Spleen (tissue), 11 donors: ENCODE measurements around the gene SUPT3H. TPM values are rescaled to one million over a fixed set of nuclear protein-coding genes. Genes with fewer than 3 reads are reported as not detected.

Source experiments
- DNase-seq: peaks from one replicate; pipeline ENCODE4 v3.0.0-alpha.2; 2020
- H3K27ac ChIP-seq, 8 donors: fragments of 200-600 bp; sonication (generic) in 7 of 8; 1 replicate in 4 of 8; 2 replicates in 4 of 8; pipeline versions ENCODE4 v1.5.0 to v1.8.0; 2016 to 2021; ENCODE audit warnings: inconsistent platforms in 4 of 8, mild to moderate bottlenecking in 4 of 8, moderate library complexity in 1 of 8
- H3K27me3 ChIP-seq, 7 donors: fragments of 200-600 bp; sonication (generic) in 6 of 7; replicated peaks in 1 of 7; 1 replicate in 4 of 7; 2 replicates in 3 of 7; pipeline versions ENCODE4 v1.5.0 to v1.8.0; 2016 to 2021; ENCODE audit warnings: inconsistent platforms in 3 of 7, mild to moderate bottlenecking in 1 of 7
- H3K36me3 ChIP-seq, 6 donors: fragments of 200-600 bp; sonication (generic) in 5 of 6; 1 replicate in 4 of 6; 2 replicates in 2 of 6; pipeline versions ENCODE4 v1.5.0 to v1.8.0; 2016 to 2021; ENCODE audit warnings: inconsistent platforms in 2 of 6
- H3K4me1 ChIP-seq, 6 donors: fragments of 200-600 bp; sonication (generic) in 5 of 6; 1 replicate in 3 of 6; 2 replicates in 3 of 6; pipeline versions ENCODE4 v1.5.0 to v1.8.0; 2016 to 2021; ENCODE audit warnings: inconsistent platforms in 3 of 6
- H3K4me3 ChIP-seq, 8 donors: fragments of 200-600 bp; sonication (generic) in 7 of 8; 1 replicate in 4 of 8; 2 replicates in 4 of 8; pipeline versions ENCODE4 v1.5.0 to v1.8.0; 2016 to 2021; ENCODE audit warnings: inconsistent platforms in 4 of 8, mild to moderate bottlenecking in 4 of 8, moderate library complexity in 2 of 8
- H3K9me3 ChIP-seq, 8 donors: fragments of 200-600 bp; sonication (generic) in 7 of 8; 1 replicate in 4 of 8; 2 replicates in 4 of 8; pipeline versions ENCODE4 v1.5.0 to v1.8.0; 2016 to 2021; ENCODE audit warnings: inconsistent platforms in 4 of 8
- POLR2A ChIP-seq, 3 donors: fragments of 450-650 bp; IDR thresholded peaks; one replicate each; pipeline ENCODE4 v1.5.1; 2017; ENCODE audit warnings: antibody characterized with exemption in 3 of 3, mild to moderate bottlenecking in 1 of 3
- POLR2AphosphoS5 ChIP-seq, 3 donors: sonication (generic); formaldehyde crosslinking; IDR thresholded peaks; one replicate each; pipeline ENCODE4 v1.5.1; 2017; ENCODE audit warnings: antibody characterized with exemption in 3 of 3
- WGBS, 5 donors: extraction: QIAGEN DNeasy Blood & Tissue Kit in 3 of 5; methylation state at CpG; one replicate each; pipeline versions ENCODE4 v1.1.5 to v1.1.7; 2013 to 2018; 5-methylcytosine and 5-hydroxymethylcytosine counted together
- intact Hi-C: fragments of 100-400 bp; cut with DNase I; formaldehyde crosslinking; loops from one replicate; pipeline ENCODE4 v1.15.0; 2023; ENCODE audit warnings: low total_unique reads
- polyA plus RNA-seq, 3 donors: library from polyadenylated mRNA; stranded (reverse); fragments of 200-250 nt; gene quantifications; one replicate each; pipeline ENCODE4 v1.2.1, GENCODE V29; 2013
- total RNA-seq, 7 donors: library from RNA; depleted of rRNA in 3 of 7; stranded (reverse); fragments of >200 nt in 3 of 7; fragmentation: NEBNext Ultra II Directional in 4 of 7; extraction: Animal tissue kit (Norgen Biotek cat#: 25700) in 4 of 7; gene quantifications; one replicate each; pipeline versions ENCODE4 v1.1.0 to v1.2.1, GENCODE V29; 2016 to 2021
- TF ChIP-seq, protein P1 (sequence below), 11 experiments: fragments of 200-600 bp in 7 of 11; fragments of 450-650 bp in 4 of 11; sonication (generic) in 4 of 11; IDR thresholded peaks in 8 of 11; conservative IDR thresholded peaks in 3 of 11; 1 replicate in 7 of 11; 2 replicates in 4 of 11; pipeline versions ENCODE4 v1.4.0 to v1.8.0; 2016 to 2021; ENCODE audit warnings: antibody characterized with exemption in 11 of 11, inconsistent platforms in 4 of 11, mild to moderate bottlenecking in 1 of 11
- donor health status: healthy with polysubstance abuse.
- donor health status: DM: no; HTN: no; CAD: no; lungs with moderate emphysema.
- donor health status: DM: no; HTN: no; CAD: no.
- donor health status: Bipolar disorder and iron deficiency.
- donor health status: healthy.
- donor health status: DM: no; HTN: no; CAD: no.
- donor health status: DM: yes; HTN: yes; CAD: no.

SUPT3H gene
- total and polyA plus RNA-seq, 10 donors = 3.1 to 16.8 (median 6.2) TPM

DNA sequence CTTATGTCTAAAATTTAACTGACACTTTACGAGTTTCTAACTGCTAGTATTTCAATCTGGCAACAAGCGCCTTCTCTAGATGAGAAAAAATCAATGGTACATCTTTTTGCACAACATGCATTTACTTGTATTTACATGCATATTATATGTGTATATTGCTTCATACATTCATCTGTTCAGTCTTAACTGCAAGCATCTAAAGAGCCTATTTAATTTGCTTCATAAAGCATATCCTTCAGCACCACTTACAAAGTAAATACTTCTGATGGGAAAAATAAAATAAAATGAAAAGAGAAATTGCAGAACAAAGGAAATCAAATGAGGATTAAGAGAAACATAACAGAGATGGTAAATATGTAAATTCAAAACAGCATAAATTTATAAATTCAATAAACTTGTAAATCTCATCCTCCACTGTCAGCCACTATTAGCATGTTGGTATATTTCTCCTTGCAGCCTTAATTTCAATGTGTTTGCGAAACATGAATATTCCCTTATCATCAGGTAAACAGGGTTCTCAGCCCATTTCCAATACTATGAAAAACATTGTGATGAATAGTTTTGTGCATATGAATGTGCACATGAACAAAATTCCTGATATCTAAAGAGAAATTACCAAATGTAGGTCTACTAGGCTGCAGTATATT, 382.1 kb downstream of the SUPT3H start:
- no peak overlapping the region for H3K27ac ChIP-seq
- H3K4me3 ChIP-seq = no peak overlapping the region
- H3K9me3 ChIP-seq = no peaks in the 10 kb centered on the region
- H3K27me3 ChIP-seq = no peaks in the 10 kb centered on the region
- no peaks in the 10 kb centered on the region for H3K4me1 ChIP-seq
- 95 to 99% (median 97%) methylated on average over 3 of the region's 3 CpGs for WGBS, 5 donors
- H3K36me3 ChIP-seq = no peaks in the 10 kb centered on the region
- TF ChIP-seq, protein P1, sequence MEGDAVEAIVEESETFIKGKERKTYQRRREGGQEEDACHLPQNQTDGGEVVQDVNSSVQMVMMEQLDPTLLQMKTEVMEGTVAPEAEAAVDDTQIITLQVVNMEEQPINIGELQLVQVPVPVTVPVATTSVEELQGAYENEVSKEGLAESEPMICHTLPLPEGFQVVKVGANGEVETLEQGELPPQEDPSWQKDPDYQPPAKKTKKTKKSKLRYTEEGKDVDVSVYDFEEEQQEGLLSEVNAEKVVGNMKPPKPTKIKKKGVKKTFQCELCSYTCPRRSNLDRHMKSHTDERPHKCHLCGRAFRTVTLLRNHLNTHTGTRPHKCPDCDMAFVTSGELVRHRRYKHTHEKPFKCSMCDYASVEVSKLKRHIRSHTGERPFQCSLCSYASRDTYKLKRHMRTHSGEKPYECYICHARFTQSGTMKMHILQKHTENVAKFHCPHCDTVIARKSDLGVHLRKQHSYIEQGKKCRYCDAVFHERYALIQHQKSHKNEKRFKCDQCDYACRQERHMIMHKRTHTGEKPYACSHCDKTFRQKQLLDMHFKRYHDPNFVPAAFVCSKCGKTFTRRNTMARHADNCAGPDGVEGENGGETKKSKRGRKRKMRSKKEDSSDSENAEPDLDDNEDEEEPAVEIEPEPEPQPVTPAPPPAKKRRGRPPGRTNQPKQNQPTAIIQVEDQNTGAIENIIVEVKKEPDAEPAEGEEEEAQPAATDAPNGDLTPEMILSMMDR (IDR thresholded peaks at IDR 0.05 in 8 of 11, conservative IDR thresholded peaks at IDR 0.05 in 3 of 11) = no peak
- TF ChIP-seq POLR2A (IDR thresholded peaks at IDR 0.05) = no peak
- no peak for TF ChIP-seq POLR2AphosphoS5 (IDR thresholded peaks at IDR 0.05)
- DNase-seq = no peak
- intact Hi-C loops = no loop called here

DNA sequence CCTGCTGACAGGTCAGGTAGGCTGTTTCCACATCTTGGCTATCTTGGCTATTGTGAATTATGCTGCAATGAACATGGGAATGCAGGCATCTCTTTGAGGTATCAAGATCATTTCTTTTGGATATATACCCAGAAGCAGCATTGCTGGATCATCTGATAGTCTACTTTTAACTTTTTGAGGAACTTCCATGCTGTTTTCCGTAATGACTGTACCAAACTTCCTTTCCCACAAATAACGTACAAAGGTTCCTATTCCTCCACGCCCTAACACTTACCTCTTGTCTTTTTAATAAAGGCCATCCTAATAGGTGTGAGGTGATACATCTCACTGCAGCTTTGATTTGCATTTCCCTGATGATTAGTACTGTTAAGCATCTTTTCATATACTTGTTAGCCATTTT, 388.3 kb downstream of the SUPT3H start:
- no peak overlapping the region for H3K27ac ChIP-seq
- H3K4me3 ChIP-seq = no peak overlapping the region
- no peaks in the 10 kb centered on the region for H3K36me3 ChIP-seq
- H3K9me3 ChIP-seq = no peaks in the 10 kb centered on the region
- TF ChIP-seq, protein P1 (IDR thresholded peaks at IDR 0.05 in 8 of 11, conservative IDR thresholded peaks at IDR 0.05 in 3 of 11) = no peak
- TF ChIP-seq POLR2A (IDR thresholded peaks at IDR 0.05) (no peak), POLR2AphosphoS5 (IDR thresholded peaks at IDR 0.05) (no peak)
- no peaks in the 10 kb centered on the region for H3K4me1 ChIP-seq
- no peaks in the 10 kb centered on the region for H3K27me3 ChIP-seq
- DNase-seq = no peak
- intact Hi-C loops = no loop called here
- 82 to 88% (median 86%) methylated on average over 3 of the region's 3 CpGs for WGBS, 5 donors

DNA sequence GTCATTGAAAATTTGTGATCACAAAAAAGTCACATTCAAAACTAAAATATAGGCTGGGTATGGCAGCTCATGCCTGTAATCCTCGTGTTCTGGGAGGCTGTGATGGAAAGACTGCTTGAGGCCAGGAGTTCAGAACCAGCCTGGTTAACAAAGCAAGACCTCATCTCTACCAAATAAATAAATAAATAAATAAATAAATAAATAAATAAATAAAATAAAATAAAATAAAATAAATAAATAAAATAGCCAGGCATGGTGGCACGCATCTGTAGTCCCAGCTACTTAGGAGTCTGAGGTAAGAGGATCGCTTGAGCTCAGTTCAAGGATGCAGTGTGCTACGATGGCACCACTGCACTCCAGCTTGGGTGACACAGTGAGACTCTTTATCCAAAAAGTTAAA, 392.7 kb downstream of the SUPT3H start:
- Histone ChIP-seq H3K4me3 (no peak overlapping the region), H3K27me3 (no peaks in the 10 kb centered on the region), H3K36me3 (no peaks in the 10 kb centered on the region), H3K27ac (no peak overlapping the region), H3K9me3 (no peaks in the 10 kb centered on the region), H3K4me1 (no peaks in the 10 kb centered on the region)
- DNase-seq = no peak
- intact Hi-C loops = no loop called here
- 93 to 97% (median 97%) methylated on average over 4 of the region's 4 CpGs for WGBS, 5 donors
- TF ChIP-seq POLR2A (IDR thresholded peaks at IDR 0.05) (no peak), POLR2AphosphoS5 (IDR thresholded peaks at IDR 0.05) (no peak)
- TF ChIP-seq, protein P1 (IDR thresholded peaks at IDR 0.05 in 8 of 11, conservative IDR thresholded peaks at IDR 0.05 in 3 of 11) = no peak

DNA sequence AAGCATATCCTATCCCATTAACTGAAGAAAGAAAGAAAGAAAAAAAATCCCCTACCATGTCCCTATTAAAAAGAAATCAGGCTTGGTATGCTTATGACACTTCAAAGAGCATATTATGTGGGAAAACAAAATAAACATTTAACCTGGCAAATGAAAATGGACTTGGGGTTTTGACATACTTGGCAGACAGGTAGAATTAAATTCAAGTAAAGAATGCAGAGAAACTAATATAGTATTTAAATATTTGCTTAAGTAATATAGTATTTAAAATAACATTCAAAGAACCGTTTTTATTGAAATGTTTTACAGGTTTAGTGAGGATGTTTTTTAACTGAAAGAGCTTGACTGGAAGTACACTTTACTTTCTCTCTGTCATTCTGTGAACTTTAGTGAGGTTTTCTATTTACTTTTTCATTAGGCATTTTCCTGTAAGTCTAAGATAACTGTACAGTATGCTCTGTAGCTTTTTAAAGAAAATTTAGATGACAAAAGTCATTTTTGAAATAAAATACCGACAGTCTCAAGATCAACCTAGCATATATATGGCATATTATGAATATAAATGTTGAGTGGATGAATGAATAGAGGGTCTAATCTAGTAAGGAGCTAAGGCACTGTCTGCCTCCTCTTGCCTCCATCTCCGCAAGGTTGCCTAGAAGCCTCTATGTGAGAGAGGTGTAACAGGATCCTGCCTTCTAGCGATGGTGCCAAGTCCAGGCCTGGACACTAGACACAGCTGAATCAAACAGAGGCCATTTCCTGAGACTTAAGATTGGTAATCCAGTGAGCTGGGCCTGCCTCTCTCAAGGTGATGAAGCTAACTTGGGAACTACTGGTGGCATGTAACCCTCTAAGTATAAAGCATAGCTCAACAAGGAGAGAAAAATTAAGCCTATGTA, 394.0 kb downstream of the SUPT3H start:
- Histone ChIP-seq H3K9me3 (no peaks in the 10 kb centered on the region), H3K36me3 (no peaks in the 10 kb centered on the region), H3K4me1 (no peaks in the 10 kb centered on the region), H3K27me3 (no peaks in the 10 kb centered on the region), H3K4me3 (no peak overlapping the region), H3K27ac (no peak overlapping the region)
- WGBS, 5 donors = 92 to 98% (median 94%) methylated on average over 4 of the region's 4 CpGs
- no peak for DNase-seq
- intact Hi-C loops = no loop called here
- TF ChIP-seq POLR2A (IDR thresholded peaks at IDR 0.05) (no peak), POLR2AphosphoS5 (IDR thresholded peaks at IDR 0.05) (no peak)
- TF ChIP-seq, protein P1 (IDR thresholded peaks at IDR 0.05 in 8 of 11, conservative IDR thresholded peaks at IDR 0.05 in 3 of 11) = no peak
